Hematopoietic multipotent progenitor cell treated with erythropoietin and hydrocortisone succinate and interleukin-3 and kit ligand, for 17 days (in vitro differentiated cells): ENCODE results near the gene TMPO.
"Not testable (repeated sequence)": the region's sequence is repeated elsewhere in the genome, so short reads cannot be mapped to it uniquely, and the experiment has no call there.

Source experiments
- DNase-seq: peaks from one replicate; pipeline ENCODE4 v3.0.0-alpha.2; 2015; ENCODE audit warnings: low spot score

The TMPO gene

DNA sequence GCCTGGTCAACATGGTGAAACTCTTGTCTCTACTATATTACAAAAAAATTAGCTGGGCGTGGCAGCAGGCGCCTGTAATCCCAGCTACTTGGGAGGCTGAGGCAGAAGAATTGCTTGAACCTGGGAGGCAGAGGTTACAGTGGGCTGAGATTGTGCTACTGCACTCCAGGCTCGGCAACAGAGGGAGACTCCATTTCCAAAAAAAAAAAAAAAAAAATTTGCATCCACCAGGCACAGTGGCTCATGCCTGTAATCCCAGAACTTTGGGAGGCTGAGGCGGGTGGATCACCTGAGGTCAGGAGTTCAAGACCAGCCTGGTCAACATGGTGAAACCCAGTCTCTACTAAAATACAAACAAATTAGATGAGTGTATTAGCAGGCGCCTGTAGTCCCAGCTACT, 3.6 kb upstream of the TMPO start:
- DNase-seq = not testable (repeated sequence)

DNA sequence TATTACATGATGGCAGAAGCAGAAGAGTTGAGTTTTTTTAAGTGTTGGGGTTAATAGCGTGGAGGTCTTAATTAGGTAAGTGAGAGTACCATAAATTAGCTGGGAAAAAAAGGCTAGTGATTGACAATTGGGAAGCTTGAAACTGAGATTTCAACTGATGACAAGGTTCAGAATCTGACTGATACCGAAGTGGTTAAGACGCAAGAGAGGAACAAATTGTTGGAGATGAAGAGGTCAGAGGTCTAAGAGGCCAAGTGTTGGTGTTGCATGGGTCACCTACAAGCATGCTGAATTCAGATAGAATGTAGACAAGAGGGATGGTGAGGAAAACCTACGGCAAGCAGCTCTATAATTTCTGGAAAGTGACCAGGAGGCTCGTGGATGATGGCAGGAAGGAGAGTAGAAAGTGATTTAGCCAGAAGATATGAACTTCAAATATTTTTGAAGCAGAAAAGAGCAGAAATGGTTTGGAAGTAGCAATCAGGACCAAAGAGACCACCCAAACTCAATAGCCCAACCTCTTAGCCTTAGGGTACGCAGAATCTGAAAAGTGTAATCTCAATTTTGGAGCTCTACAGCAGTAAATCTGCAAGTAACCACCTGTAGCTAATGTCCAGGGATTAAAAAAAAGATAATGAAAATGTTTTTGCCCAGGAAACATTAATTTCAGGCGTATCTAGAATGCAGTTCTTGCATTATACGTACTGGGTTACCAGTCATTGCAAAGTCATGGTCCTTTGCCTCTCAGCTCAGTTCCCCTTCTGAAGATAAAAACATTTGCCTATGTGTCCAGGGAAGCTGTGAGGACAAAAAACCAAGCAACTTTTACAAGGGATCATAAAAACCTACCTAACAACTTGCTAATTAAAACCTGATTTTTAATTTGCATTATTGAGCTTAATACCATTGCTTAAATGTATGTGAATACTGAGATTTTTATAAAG, 1.7 kb upstream of the TMPO start:
- DNase-seq = no peak

DNA sequence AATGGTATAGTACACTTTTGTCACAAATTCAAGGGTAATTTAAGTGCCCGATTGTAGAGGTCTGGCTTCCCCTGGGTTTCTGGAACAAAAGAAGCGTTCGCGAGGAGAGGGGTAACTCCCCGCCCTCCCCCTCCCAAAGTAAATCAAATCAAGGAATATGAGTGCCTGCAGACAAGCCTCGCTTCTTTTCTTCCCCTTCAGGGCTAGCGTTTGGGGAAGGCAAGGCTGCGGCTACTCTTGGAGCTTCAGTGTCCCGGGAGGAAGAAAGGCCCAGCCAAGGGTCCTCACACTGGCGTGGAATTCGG, 456 bp upstream of the TMPO start:
- DNase-seq = no peak

DNA sequence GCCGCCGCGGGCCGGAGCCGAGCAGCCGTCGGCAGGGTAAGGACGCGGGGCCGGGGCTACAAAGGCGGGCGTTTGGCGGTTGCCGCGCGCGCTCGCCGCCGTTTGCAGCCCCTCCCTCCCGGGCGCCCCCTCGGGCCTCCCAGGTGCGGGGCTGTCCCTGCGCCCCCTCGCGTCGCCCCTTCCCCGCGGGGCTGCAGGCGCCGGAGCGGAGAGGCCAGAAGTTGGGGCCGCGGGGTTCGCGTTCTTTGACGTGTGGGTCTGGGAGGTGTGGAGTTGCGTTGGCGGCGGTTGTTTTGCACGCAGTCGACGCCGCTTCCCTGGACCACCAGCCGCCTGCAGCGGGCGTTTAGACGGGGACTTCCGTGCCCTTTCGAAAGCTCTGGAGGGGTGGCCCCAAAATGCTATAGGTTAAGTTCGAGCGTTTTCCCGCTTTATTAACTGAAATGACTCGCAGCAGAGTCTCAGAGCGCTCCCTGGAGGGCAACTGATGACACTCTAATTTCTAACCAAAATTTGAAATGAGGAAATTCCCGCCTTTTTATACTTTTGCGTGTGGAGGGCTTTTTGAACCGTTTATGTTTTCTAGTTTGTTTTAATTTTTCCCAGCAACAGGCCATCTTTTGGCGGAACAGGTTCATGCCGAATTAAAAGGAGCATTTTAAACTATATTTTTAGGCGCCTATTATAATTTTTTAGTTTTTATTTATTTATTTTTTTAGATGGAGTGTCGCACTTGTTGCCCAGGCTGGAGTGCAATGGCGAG, 902 bp downstream of the TMPO start:
- peak; percentile 87 for DNase-seq

DNA sequence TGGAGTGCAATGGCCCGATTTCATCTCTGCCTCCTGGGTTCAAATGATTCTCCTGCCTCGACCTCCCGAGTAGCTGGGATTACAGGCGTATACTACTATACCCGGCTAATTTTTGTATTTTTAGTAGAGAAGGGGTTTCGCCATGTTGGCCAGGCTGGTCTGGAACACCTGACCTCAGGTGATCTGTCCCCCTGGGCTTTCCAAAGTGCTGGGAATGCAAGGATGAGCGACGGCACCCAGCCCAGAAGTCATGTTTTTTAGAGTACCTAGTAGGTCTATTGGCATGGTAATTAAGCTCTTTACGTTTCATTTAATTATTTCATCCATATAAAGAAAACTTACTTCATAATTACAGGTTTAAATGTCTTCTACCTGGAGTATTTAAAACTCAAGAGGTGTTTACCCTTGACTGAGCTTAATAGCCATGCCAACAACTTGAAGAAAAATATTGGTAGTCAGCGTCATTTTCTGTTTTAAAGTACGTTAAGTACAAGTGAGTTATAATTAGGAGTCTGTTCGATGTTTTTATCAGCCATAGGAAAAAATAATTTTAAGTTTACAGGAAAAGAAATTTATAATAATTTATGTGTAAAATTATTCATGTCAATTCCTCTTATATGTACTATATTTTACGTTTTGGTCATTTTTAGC, 4.0 kb downstream of the TMPO start:
- DNase-seq = no peak

DNA sequence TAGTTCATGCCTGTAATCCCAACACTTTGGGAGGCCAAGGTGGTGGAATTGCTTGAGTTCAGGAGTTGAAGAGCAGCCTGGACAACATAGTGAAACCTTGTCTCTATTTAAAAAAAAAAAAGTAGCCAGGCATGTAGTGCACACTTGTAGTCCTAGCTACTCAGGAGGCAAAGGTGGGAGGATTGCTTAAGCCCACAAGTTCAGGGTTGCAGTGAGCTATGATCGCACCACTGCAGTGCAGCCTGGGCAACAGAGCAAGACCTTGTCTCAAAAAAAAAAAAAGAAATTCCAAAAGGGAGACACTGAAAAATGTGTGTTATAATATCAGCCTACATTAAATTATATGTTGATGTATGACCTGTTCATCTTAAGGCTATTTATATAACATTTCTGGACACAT, 14.7 kb downstream of the TMPO start:
- no peak for DNase-seq

DNA sequence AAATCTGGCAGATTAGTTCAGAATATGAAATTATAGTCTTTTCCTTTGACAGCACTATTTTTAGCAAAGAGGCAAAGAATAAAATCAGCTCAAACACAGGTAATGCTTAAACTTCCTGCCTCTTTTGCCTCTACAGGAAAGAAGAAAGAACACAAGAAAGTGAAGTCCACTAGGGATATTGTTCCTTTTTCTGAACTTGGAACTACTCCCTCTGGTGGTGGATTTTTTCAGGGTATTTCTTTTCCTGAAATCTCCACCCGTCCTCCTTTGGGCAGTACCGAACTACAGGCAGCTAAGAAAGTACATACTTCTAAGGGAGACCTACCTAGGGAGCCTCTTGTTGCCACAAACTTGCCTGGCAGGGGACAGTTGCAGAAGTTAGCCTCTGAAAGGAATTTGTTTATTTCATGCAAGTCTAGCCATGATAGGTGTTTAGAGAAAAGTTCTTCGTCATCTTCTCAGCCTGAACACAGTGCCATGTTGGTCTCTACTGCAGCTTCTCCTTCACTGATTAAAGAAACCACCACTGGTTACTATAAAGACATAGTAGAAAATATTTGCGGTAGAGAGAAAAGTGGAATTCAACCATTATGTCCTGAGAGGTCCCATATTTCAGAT, 17.4 kb downstream of the TMPO start:
- peak; percentile 64 for DNase-seq

DNA sequence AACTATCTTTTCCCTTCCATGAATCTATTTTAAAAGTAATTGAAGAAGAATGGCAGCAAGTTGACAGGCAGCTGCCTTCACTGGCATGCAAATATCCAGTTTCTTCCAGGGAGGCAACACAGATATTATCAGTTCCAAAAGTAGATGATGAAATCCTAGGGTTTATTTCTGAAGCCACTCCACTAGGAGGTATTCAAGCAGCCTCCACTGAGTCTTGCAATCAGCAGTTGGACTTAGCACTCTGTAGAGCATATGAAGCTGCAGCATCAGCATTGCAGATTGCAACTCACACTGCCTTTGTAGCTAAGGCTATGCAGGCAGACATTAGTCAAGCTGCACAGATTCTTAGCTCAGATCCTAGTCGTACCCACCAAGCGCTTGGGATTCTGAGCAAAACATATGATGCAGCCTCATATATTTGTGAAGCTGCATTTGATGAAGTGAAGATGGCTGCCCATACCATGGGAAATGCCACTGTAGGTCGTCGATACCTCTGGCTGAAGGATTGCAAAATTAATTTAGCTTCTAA, 18.4 kb downstream of the TMPO start:
- DNase-seq = no peak

DNA sequence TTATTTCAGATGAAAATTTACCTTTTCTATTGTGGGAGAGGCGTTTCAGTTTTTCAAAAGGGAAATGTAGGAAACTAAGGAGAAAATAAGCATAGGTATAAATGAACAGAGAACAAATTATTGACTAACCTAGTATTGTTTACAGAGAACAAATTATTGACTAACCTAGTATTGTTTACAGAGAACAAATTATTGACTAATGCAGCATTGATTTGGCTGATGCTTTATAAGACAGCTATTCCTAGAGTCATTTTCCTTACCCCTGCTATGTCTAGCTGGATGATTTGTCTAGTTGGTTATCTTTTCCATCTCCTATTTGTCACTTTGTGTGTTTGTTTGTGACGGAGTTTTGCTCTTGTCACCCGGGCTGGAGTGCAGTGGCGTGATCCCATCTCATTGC, 22.6 kb downstream of the TMPO start:
- DNase-seq = no peak

DNA sequence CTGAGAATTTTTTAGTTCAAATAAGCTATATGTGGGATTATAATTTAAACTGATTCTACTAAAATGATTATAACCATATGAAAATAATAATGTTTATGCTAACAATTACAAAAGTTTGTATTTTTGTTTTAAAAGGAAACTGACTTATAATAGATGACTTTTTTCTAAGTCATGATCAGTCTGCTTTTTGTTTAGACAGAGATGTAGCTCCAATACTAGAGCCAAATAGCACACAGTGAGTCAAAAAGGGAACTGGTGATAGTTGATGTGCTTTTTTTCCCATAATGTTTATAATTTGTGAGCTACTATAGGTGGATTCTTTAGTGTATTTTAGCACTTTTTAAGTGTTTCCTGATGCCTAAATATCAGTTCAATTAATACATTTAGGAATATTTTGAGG, 28.3 kb downstream of the TMPO start:
- no peak for DNase-seq

DNA sequence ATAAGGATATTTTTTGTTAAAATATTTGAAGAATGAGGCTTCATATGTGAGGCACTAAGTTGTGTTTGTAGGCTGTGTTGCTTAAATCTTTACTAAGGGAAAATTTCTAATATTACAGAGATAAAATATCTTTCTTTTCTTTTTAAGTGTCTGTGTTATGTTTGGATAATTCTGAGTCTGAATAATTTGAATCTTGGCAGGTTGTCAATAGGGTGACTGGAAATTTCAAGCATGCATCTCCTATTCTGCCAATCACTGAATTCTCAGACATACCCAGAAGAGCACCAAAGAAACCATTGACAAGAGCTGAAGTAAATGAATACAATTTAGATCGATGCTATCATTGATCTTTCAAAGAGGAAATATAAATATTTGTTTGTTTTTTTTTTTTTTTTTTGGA, 29.4 kb downstream of the TMPO start:
- DNase-seq = no peak

DNA sequence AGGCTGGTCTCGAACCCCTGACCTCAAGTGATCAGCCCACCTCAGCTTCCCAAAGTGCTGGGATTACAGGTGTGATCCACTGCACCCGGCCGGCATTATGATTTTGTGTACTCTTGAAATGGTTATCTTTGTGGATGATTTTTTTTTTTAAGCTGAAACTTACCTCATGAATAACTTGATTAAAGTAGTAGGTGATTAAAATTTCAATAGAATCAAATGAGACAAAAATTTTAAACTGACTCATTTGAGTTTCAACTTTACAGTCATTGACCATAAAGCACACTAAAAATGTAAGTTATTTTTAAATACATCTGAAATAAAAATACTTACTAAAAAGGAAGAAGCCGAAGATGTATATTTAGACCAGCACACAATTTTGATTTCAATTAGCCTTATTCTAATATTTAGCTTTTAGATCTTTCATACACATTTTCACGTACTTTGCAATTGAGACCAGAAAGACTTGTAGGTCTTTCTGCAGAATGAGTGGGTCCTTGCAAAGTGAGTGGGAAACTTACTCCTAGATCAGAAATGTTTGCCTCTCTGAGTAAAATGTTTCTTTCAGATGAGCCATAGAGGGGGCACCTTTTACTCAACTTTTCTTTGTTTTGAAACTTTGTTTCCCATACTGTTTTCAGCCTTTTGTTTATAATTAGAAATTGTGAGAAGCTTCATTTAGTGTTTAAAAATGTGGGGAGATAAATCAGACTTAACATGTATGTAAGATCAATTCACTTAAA, 34.2 kb downstream of the TMPO start:
- no peak for DNase-seq

DNA sequence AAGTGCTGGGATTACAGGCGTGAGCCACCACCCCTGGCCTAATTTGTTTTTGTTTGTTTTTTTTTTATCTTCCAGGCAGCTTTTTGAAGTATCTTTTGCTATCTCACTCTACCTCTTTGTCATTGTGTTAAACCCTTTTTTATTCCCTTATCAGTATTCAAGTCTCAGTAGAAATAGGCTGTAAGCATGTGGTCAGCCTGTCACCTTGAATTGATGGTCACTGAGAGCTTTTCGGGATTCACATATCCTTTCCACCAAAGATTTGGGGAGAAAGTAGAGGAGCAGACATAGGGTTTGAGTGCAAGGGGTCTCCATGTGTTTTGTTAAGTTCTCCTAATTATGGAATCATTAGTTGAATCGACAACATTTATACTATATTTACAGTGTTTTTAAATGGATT, 36.4 kb downstream of the TMPO start:
- DNase-seq = no peak

DNA sequence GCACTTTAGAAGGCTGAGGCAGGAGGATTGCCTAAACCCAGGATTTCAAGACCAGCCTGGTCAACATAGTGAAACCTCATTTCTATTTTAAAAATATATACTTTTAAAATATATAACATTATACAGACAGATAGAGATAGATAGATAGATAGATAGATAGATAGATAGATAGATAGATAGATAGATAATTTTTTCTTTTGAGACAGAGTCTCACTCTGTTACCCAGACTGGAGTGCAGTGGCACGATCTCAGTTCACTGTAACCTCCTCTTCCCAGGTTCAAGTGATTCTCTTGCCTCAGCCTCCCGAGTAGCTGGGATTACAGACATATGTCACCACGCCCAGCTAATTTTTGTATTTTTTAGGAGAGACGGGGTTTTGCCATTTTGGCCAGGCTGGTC, 42.7 kb downstream of the TMPO start:
- not testable (repeated sequence) for DNase-seq

DNA sequence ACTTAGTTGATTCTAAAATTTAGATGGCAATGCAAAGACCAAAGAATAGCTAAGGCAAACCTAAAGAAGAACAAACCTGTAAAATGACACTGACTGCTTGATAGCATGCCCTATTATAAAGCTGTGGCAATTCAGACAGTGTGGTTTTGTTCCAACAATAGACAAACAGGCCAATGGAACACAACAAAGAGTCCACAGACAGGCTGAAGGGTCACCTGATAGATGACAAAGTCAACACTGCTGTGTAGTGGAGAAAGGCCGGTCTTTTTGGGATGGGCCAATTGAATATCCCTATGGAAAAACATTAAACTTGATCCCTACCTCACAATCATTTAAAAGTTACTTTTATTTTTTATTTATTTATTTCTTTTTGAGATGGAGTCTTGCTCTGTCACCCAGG, 44.3 kb downstream of the TMPO start:
- DNase-seq = no peak

DNA sequence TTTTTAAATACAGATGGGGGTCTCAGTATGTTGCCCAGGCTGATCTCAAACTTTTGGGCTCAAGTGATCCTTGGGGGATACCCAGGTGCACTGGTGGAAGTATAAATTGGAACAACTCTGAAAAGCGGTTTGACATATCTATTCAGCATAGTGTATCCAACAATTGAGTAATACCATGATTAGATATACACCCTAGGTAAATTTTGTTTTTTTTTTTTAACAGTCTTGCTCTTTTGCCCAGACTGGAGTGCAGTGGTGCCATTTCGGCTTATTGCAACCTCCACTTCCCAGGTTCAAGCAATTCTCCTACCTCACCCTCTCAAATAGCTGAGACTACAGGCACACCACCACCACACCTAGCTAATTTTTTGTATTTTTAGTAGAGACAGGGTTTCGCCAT, 46.5 kb downstream of the TMPO start:
- DNase-seq = no peak

DNA sequence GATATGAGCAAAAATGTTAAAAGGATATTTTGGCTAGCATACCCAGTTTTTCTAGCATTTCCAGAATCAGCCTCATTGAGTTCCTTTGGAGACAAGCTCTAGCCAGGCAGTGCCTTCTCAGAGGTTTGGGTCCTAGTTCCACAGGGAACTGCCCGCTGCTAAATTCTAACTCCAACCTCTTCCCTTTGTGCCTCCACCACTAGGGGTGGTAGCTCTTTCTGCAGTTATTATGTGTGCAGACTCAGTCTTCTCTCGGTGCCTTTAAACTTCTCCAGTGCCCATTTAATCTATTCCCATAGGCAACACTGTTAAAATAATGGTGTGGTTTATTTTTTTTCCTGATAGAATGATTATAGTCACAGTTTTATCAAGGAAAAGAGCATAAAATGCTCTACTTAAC, 56.6 kb downstream of the TMPO start:
- no peak for DNase-seq

DNA sequence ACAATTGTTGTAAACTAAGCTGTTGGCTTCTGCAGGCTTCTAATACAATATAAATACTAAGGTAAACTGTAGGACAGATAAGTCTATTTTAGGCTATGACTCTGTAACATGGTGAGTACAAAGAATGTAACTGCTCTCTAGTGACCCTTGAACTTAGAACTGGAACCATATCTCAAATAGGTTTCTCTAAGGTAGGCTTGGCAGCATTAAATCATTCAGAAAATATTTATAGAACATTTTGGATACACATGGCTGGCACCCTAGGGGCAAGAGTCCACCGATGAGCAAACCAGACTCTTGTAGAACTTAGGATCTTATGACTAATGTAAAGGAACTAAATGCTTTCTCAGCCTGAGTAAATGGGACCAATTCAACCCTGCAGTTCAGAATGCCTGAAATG, 58.7 kb downstream of the TMPO start:
- DNase-seq = no peak

DNA sequence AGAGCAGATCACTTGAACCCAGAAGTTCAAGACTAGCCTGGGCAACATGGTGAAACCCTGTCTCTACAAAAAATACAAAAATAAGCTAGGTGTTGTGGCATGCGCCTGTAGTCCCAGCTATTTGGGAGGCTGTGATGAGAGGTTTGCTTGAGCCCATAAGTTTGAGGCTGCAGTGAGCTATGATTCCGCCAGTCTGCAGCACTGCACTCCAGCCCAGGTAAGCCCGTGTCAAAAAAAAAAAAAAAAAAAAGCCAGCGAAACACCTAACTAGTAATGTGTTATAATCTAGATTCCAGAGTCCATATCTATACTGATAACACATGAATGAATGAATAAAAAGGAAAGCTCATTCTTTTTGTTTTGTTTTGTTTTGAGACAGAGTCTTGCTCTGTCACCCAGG, 59.6 kb downstream of the TMPO start:
- DNase-seq = no peak

DNA sequence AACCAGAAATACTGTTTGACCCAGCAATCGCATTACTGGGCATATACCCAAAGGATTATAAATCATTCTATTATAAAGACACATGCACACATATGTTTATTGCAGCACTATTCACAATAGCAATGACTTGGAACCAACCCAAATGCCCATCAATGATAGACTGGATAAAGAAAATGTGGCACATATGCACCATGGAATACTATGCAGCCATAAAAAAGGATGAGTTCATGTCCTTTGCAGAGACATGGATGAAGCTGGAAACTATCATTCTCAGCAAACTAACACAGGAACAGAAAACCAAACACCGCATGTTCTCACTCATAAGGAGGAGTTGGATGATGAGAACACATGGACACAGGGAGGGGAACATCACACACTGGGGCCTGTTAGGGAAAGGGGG, 61.4 kb downstream of the TMPO start:
- DNase-seq = not testable (repeated sequence)

DNA sequence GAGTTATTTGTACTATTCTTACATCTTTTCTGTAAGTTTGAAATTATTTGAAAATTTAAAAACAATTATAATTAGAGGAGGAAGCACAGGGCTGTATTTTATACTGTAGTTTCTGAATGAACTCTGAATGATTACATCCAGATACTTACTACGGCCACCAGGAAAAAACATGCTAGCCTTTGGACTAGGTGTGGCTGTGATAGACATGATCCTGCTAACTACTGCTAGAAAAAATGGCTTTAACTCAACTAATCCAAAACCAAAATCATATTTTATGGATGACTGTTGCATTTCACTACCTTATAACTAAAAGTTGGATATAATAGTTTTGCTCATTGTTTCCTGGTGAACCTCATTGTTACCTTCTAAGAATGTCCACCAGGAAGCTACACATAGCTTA, 63.0 kb downstream of the TMPO start:
- DNase-seq = no peak

DNA sequence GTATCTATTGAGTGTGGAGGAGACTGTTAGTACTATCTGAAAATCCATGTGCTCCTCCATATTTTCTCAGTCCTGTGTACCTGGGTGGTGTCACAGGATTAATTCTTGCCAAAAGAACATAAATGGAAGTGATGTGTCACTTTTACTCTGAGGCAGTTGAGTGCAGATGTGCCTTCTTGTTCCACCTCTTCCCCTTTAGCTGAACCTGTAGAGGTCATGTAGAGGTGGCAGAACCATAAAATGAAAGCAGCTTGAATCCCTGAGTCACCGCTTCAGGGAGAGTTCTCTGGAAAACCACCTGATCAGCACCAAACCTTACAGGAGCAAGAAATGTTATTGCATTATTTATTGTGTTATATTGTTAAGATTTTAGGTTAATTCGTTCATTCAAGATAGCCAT, 63.4 kb downstream of the TMPO start:
- DNase-seq = no peak
